OCI-LY1 (cell line): ENCODE data around the gene FRMD5.

Experiments used
- EZH2 ChIP-seq: fragments of 200-600 bp; sonication (generic), shearing (Covaris generic); IDR thresholded peaks from 2 replicates; pipeline ENCODE4 v1.8.0; 2017; ENCODE audit warnings: borderline replicate concordance, mixed run types, mild to moderate bottlenecking, antibody characterized with exemption, low read length, moderate library complexity, mixed read lengths
- TF ChIP-seq, protein P1 (sequence below): fragments of 200-600 bp; sonication (generic), shearing (Covaris generic); IDR thresholded peaks from 2 replicates; pipeline ENCODE4 v1.5.1; 2017; ENCODE audit warnings: mild to moderate bottlenecking, antibody characterized with exemption, low read length, moderate library complexity, mixed read lengths

DNA sequence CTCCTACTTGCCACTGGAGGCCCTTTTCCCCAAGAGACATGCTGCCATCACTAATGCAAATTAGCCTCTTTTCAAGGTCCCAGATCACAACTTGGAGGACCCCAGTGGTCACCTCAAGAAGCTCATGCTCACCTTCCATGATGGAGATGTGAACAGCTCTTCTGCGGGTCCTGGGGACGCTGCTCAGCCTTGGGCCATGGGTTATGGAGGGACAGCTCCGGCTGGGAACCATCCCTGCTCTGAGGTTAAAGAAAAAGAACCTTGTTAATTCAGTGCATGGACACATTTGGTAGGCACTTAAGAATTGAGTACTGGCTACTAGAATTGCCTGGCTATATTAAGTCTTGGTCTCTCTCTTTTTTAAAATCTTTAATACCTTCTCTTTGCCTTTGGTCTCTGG is 311.5 kb downstream of the FRMD5 start:
- no peak for TF ChIP-seq EZH2
- TF ChIP-seq, protein P1, sequence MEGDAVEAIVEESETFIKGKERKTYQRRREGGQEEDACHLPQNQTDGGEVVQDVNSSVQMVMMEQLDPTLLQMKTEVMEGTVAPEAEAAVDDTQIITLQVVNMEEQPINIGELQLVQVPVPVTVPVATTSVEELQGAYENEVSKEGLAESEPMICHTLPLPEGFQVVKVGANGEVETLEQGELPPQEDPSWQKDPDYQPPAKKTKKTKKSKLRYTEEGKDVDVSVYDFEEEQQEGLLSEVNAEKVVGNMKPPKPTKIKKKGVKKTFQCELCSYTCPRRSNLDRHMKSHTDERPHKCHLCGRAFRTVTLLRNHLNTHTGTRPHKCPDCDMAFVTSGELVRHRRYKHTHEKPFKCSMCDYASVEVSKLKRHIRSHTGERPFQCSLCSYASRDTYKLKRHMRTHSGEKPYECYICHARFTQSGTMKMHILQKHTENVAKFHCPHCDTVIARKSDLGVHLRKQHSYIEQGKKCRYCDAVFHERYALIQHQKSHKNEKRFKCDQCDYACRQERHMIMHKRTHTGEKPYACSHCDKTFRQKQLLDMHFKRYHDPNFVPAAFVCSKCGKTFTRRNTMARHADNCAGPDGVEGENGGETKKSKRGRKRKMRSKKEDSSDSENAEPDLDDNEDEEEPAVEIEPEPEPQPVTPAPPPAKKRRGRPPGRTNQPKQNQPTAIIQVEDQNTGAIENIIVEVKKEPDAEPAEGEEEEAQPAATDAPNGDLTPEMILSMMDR, result no peak
